NB4 (cell line): Measurements from ENCODE around the gene B9D1.

ENCODE experiments used
- POLR2A ChIP-seq: IDR thresholded peaks from 2 replicates; pipeline ENCODE4 v1.6.1; 2011; ENCODE audit warnings: mild to moderate bottlenecking; ENCODE audit not compliant: insufficient read length; ENCODE audit errors: extremely low read depth
- TF ChIP-seq, protein P1 (sequence below): IDR thresholded peaks from one replicate; pipeline ENCODE4 v1.5.1; 2012; ENCODE audit warnings: low read depth, low read length

DNA sequence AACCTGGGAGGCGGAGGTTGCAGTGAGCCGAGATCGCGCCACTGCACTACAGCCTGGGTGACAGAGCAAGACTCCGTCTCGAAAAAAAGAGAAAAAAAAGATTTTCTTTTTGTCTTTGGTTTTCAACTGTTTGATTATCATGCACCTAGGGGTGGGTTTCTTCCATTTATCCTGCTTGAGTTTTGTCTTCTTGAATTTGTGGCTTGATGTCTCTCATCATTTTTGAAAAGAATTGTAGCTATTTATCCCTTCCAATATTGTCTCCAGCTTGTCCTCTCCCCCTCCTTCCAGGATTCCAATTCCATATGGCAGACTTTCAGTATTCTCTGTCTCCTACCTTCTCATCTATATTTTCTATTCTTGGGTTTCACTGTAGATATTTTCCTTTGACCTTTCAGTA lies 7.8 kb downstream of the B9D1 start:
- TF ChIP-seq, protein P1, sequence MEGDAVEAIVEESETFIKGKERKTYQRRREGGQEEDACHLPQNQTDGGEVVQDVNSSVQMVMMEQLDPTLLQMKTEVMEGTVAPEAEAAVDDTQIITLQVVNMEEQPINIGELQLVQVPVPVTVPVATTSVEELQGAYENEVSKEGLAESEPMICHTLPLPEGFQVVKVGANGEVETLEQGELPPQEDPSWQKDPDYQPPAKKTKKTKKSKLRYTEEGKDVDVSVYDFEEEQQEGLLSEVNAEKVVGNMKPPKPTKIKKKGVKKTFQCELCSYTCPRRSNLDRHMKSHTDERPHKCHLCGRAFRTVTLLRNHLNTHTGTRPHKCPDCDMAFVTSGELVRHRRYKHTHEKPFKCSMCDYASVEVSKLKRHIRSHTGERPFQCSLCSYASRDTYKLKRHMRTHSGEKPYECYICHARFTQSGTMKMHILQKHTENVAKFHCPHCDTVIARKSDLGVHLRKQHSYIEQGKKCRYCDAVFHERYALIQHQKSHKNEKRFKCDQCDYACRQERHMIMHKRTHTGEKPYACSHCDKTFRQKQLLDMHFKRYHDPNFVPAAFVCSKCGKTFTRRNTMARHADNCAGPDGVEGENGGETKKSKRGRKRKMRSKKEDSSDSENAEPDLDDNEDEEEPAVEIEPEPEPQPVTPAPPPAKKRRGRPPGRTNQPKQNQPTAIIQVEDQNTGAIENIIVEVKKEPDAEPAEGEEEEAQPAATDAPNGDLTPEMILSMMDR: no peak
- TF ChIP-seq POLR2A: no peak
